Kidney capillary endothelial cell (primary cell): ENCODE data around the gene KIF20B.

Source experiments
- DNase-seq: peaks from one replicate; pipeline ENCODE4 v3.0.0-alpha.2; 2018; ENCODE audit warnings: low spot score

Gene KIF20B

DNA sequence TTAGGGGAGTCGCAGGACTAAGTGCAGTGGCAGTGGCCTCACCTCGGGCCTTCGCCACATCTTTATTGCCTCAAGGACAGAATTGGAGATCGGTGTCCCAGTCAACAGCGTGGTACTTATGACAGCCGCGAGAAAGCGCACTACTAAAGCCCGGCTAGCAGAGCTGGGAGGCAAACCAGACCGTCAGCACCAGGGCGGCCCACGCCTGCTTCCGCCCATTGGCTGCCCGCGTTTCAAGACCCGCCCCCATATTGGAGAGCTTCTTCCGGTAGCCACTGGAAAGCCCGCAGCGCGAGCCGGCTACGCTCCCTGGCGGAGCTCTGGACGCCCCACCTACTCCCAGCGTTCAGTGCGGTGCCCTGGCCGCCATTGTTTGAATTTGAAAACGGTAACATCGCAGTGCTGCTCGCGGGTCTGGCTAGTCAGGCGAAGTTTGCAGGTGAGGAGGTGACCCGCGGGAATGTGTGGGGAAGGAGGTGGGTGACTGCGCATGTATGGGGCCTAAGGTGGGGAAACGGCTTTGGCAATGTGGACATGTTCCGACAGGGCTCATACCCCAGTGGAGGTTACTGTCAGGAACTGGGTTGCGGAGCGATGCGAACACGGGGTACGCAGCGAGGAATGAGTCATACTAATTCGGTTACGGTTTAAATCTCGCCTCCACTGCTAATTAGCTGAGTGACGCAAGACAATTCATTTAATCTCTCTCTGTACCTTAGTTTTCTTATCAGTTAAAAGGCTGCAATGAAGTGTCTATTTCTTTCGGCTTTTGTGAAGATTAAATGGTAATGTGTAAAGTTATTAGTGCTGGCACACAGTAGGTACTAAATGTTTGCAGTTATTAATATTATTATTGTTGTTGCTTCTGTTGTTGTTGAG, at the start of gene KIF20B:
TSS of gene KIF20B (plus strand) at position 349 of the 879 bp plus-strand sequence. CDS start 3,705 bp downstream, outside the sequence.
- peak; percentile 96 for DNase-seq

GRCh38 chr10:89651916-89652573, 49.3 kb upstream of the KIF20B start:
- DNase-seq, result no peak

- no peak for DNase-seq
Measured at GRCh38 chr10:89652806-89653370, 48.5 kb upstream of the KIF20B start.

GRCh38 chr10:89653410-89653869, 48.0 kb upstream of the KIF20B start:
- no peak for DNase-seq

GRCh38 chr10:89655722-89656121, 45.7 kb upstream of the KIF20B start:
- DNase-seq, result no peak

DNA sequence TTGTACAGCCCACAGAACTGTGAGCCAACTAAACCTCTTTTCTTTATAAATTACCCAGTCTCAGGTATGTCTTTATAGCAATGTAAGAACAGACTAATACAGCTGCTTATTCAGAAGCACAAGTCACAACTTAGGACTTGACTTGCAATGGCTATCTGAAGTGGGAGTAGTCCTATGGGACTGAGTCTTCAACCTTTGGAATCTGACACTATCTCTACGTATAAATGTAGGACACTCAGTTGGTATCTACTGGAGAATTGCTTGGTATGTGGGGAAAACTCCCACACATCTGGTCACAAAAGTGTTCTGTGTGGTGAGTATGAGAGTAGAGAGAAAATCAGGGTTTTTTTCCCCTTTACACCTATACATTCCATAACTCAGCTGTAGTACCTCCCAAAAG, 44.1 kb upstream of the KIF20B start:
- no peak for DNase-seq

DNA sequence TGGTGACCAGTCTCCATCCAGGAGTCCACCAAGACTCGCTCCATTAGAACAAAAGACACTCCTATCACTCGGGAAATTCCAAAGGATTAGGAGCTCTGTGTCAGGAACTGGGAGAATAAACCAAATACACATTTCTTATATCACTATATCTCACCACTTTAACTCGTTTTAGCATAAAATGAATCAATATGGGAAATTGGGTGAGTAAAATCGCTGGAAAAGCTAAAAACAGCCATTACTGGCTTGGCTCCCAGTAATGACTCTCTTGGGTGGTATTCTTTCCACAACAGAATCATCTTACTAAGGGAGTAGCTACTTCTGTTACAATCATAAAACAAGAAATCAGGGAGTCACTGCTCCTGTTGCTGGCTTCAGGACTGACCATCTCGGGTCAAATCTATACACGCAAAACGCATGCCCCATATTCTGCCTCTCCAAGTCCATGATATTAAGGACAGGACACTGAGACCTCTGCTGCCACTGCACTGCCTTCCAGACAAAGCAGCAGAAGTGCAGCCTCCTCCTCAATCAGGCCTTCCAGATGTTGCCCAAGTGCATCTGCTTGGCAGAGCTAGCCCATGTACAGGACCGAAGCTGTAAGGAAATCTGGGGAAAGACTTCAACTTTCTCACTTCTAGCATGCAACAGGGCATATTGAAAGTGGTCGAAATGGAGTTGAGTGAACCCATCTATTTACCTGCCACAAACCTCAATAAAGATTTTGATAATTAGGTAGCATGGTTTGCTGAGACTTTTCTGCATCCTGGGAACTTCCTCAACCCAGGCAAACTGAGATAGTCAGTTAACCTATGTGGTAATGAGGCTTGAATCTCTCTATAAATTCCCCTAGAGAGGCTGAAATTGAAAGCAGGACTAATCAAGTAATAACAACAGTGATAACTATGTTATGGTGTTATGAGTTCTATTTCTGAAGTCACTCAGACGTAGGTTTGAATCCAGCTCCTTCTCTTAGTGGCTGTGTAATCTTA, 42.0 kb upstream of the KIF20B start:
- no peak for DNase-seq

DNA sequence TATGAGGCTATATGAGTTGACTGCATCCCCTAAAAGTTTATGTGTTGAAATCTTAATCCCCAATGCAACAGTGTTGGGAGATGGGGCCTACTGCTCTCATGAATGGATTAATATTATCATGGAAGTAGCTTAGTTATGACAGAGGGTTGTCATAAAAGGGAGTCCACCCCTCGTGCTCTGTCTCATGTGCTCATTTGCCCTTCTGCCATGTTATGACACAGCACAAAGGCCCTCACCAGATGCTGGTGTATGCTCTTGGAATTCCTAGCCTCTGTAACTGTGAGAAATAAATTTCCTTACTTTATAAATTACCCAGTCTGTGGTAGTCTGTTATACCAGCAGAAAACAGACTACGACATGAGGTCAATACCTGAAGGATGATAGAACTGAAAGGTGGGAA, 38.8 kb upstream of the KIF20B start:
- DNase-seq, result no peak

- DNase-seq, result no peak
Measured at GRCh38 chr10:89663144-89663543, 38.2 kb upstream of the KIF20B start.

DNA sequence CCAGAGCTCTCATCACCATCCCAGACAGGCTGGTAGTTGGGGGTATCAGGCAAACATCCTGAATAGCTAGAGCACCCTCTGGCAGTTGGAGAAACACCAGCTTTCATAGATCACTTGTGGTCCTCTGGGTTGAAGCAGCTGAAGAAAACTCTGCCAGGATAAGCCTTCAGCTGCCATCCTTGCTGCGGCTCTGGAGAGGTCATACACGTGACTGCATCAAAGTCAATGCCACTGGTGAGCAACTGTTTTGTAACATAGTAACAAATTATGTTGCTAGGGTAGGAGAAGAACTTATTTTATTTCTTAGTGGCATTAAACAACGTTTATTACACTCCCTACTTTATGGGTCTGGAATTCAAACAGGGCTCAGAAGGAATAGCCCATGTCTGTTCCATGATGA, 37.2 kb upstream of the KIF20B start:
- DNase-seq, result no peak

- no peak for DNase-seq
Measured at GRCh38 chr10:89665302-89665701, 36.1 kb upstream of the KIF20B start.

- no peak for DNase-seq
Measured at GRCh38 chr10:89666138-89666537, 35.3 kb upstream of the KIF20B start.

- DNase-seq, result no peak
Measured at GRCh38 chr10:89668386-89669071, 32.9 kb upstream of the KIF20B start.

DNA sequence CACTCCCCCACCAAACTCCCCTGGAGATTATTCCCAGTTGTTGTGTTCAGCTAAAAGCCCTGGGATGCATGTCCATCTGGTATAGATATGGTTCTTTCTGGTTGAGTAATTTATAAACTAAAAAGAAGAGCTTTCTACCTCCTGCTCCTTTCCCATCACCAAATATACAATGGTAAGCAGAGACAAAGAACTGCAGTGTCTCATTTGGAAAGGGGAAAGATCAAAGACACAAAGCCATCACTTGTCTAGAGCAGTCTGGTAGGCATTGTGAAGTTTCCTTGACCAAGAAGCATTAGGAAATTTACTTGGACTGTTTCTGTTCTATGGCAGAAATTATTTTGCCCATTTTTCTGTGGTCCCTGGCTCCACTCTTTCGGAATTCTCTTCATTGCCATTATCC, 31.4 kb upstream of the KIF20B start:
- DNase-seq, result no peak

- no peak for DNase-seq
Measured at GRCh38 chr10:89670926-89671325, 30.5 kb upstream of the KIF20B start.

DNA sequence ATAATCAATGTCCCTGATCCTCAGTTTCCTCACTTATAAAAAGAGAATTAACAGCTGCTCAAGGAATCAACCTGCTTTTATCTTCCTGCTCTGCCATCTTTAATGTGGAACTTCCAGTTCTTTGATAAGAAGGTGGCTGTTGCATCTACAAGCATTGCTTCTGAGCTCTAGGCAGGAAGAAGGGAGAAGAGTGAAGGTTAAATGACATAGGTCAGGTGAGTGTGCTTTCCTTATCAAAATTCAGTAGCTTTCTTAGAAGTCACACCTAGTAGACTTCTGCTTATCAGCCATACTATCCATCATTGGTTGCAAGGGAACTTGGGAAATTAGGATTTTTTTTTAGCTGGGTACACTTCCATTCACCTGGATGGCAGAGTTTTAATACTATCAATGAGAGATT, 24.0 kb upstream of the KIF20B start:
- no peak for DNase-seq

- no peak for DNase-seq
Measured at GRCh38 chr10:89679986-89680385, 21.4 kb upstream of the KIF20B start.

DNA sequence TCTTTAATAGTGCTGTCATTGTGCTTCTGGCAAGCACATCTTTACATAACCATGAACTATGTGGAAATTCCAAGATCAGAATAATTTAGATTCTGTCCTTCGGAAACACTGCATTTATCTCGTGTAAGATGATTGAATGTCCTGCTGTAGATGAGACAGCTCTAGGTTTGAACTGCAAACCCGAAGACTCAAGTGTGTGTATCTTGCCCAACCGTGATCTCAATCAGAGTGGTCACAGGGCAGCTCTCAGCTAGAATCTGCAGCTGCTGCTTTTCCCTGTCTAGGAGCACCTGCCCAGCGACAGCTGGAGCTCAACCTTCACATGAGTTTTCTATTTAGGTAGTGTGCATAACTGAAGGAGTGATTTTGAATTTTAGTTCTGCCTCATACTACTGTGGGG, 17.5 kb upstream of the KIF20B start:
- no peak for DNase-seq

- DNase-seq, result peak; percentile 13
Measured at GRCh38 chr10:89684604-89685003, 16.8 kb upstream of the KIF20B start.

DNA sequence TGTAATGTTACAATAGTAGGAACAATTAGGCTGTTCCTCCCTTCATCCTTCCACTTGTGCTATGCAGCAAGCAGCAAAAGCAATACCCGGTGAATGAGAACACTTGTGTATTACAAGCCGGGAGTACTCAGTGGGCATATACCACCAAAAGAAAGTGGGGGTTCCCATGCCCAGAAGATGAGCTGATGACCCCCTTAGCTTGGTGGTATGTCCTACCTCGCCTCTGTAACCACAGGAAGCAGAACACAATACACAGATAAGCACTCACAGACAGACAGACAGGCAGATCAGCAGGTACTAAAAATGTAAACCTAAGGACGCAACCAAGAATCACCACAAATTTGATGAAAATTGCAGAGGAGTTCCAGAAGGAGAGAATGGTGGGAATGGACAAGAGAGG, 15.5 kb upstream of the KIF20B start:
- DNase-seq, result no peak

- DNase-seq, result no peak
Measured at GRCh38 chr10:89690027-89690426, 11.4 kb upstream of the KIF20B start.
